ENCODE results near the gene JAK2.

The JAK2 gene

GRCh38 chr9:5122116-5122515 is 137.0 kb downstream of the JAK2 start:
- H3K9ac ChIP-seq (ENCODE audit: low read depth, low read length, poor library complexity, severe bottlenecking) = no peak overlapping the region
- no peaks in the 10 kb centered on the region for H3F3A ChIP-seq (ENCODE audit: low read depth)
- H3K4me3 ChIP-seq (ENCODE audit: low read length, poor library complexity, severe bottlenecking) = no peak overlapping the region
- no peaks in the 10 kb centered on the region for H3K9me2 ChIP-seq (replicated peaks; ENCODE audit: low read depth, low read length)
- no peaks in the 10 kb centered on the region for H3K9me3 ChIP-seq (ENCODE audit: insufficient read depth, low read depth, low read length)
- no peaks in the 10 kb centered on the region for H3K27me3 ChIP-seq (ENCODE audit: insufficient read depth, low read length, poor library complexity, severe bottlenecking)
- no peak overlapping the region for H3K4me2 ChIP-seq (ENCODE audit: low read depth, low read length, poor library complexity, severe bottlenecking)
- H2AFZ ChIP-seq (ENCODE audit: low read length) = no peak overlapping the region
- H4K20me1 ChIP-seq (ENCODE audit: insufficient read depth, low read length, poor library complexity, severe bottlenecking) = no peaks in the 10 kb centered on the region
- H3K4me1 ChIP-seq (ENCODE audit: insufficient read depth, low read length, poor library complexity, severe bottlenecking) = no peaks in the 10 kb centered on the region
- TF ChIP-seq CTCF (conservative IDR thresholded peaks at IDR 0.05; ENCODE audit: low read length) = no peak
- TF ChIP-seq EZH2phosphoT487 (IDR thresholded peaks at IDR 0.05; ENCODE audit: borderline replicate concordance) = no peak
- no peaks in the 10 kb centered on the region for H3K79me2 ChIP-seq (ENCODE audit: insufficient read depth, low read length)
- peaks cover 17% of the 10 kb centered on the region; the same call in 1 of the 2 replicates for H3K36me3 ChIP-seq (ENCODE audit: insufficient read depth, low read length)

GRCh38 chr9:5122516-5122915 is 137.4 kb downstream of the JAK2 start:
- Histone ChIP-seq H3K9me2 (replicated peaks; ENCODE audit: low read depth, low read length) (no peaks in the 10 kb centered on the region), H2AFZ (ENCODE audit: low read length) (no peak overlapping the region), H3K36me3 (ENCODE audit: insufficient read depth, low read length) (peaks cover 17% of the 10 kb centered on the region; the same call in 1 of the 2 replicates), H3K4me3 (ENCODE audit: low read length, poor library complexity, severe bottlenecking) (no peak overlapping the region), H4K20me1 (ENCODE audit: insufficient read depth, low read length, poor library complexity, severe bottlenecking) (no peaks in the 10 kb centered on the region), H3K79me2 (ENCODE audit: insufficient read depth, low read length) (no peaks in the 10 kb centered on the region), H3K9me3 (ENCODE audit: insufficient read depth, low read depth, low read length) (no peaks in the 10 kb centered on the region), H3K4me1 (ENCODE audit: insufficient read depth, low read length, poor library complexity, severe bottlenecking) (no peaks in the 10 kb centered on the region), H3F3A (ENCODE audit: low read depth) (no peaks in the 10 kb centered on the region), H3K27me3 (ENCODE audit: insufficient read depth, low read length, poor library complexity, severe bottlenecking) (no peaks in the 10 kb centered on the region), H3K4me2 (ENCODE audit: low read depth, low read length, poor library complexity, severe bottlenecking) (no peak overlapping the region), H3K9ac (ENCODE audit: low read depth, low read length, poor library complexity, severe bottlenecking) (no peak overlapping the region)
- TF ChIP-seq CTCF (conservative IDR thresholded peaks at IDR 0.05; ENCODE audit: low read length) (no peak), EZH2phosphoT487 (IDR thresholded peaks at IDR 0.05; ENCODE audit: borderline replicate concordance) (no peak)

DNA sequence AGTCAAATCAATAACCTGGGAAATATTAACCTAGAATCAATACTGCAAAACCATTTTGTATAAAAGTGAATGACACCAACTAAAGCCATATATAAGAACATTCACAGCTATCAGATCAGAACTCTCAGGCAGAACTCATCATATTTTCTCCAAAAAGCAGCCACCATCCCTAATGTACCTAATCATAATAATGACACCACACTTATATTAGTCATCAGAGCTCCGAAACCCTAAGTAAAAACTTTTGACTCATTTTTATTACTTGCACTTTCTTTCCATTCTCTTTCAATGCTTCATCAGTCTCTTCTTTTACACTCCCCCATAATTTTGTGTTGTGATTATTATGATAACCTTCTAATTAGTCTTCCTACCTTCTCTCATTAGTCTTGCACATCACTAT is 155.1 kb downstream of the JAK2 start:
- Histone ChIP-seq H3K79me2 (ENCODE audit: insufficient read depth, low read length) (no peaks in the 10 kb centered on the region), H4K20me1 (ENCODE audit: insufficient read depth, low read length, poor library complexity, severe bottlenecking) (no peaks in the 10 kb centered on the region), H3K36me3 (ENCODE audit: insufficient read depth, low read length) (no peaks in the 10 kb centered on the region), H3K4me2 (ENCODE audit: low read depth, low read length, poor library complexity, severe bottlenecking) (no peak overlapping the region), H3K9me2 (replicated peaks; ENCODE audit: low read depth, low read length) (no peaks in the 10 kb centered on the region), H3K4me1 (ENCODE audit: insufficient read depth, low read length, poor library complexity, severe bottlenecking) (no peaks in the 10 kb centered on the region), H3K9me3 (ENCODE audit: insufficient read depth, low read depth, low read length) (no peaks in the 10 kb centered on the region), H3F3A (ENCODE audit: low read depth) (no peaks in the 10 kb centered on the region), H3K9ac (ENCODE audit: low read depth, low read length, poor library complexity, severe bottlenecking) (no peak overlapping the region), H3K27me3 (ENCODE audit: insufficient read depth, low read length, poor library complexity, severe bottlenecking) (no peaks in the 10 kb centered on the region), H3K4me3 (ENCODE audit: low read length, poor library complexity, severe bottlenecking) (no peak overlapping the region), H2AFZ (ENCODE audit: low read length) (no peak overlapping the region)
- TF ChIP-seq CTCF (conservative IDR thresholded peaks at IDR 0.05; ENCODE audit: low read length) (no peak), EZH2phosphoT487 (IDR thresholded peaks at IDR 0.05; ENCODE audit: borderline replicate concordance) (no peak)

Measured in Loucy (cell line).